ENCODE measurements around the gene SDR9C7. TPM values are rescaled to one million over a fixed set of nuclear protein-coding genes. Genes with fewer than 3 reads are reported as not detected.
"Not testable (repeated sequence)": the region's sequence is repeated elsewhere in the genome, so short reads cannot be mapped to it uniquely, and the experiment has no call there.

The SDR9C7 gene
- total RNA-seq, 1 experiment from 2014 or later: not detected

- in situ Hi-C loops (cut with HindIII; ENCODE audit: low sequenced_read_pairs): no loop called here
- DNase-seq (ENCODE audit: low spot score): no peak
Observed at GRCh38 chr12:56884421-56884820, 49.8 kb downstream of the SDR9C7 start.

- in situ Hi-C loops (cut with HindIII; ENCODE audit: low sequenced_read_pairs); DNase-seq (ENCODE audit: low spot score): not testable (repeated sequence)
Observed at GRCh38 chr12:56882407-56882806, 51.8 kb downstream of the SDR9C7 start.

GRCh38 chr12:56880125-56880992 is 53.8 kb downstream of the SDR9C7 start:
- in situ Hi-C loops (cut with HindIII; ENCODE audit: low sequenced_read_pairs): no loop called here
- no peak for DNase-seq (ENCODE audit: low spot score)

GRCh38 chr12:56879240-56880124 is 54.7 kb downstream of the SDR9C7 start:
- DNase-seq (ENCODE audit: low spot score); in situ Hi-C loops (cut with HindIII; ENCODE audit: low sequenced_read_pairs): not testable (repeated sequence)

- DNase-seq (ENCODE audit: low spot score): no peak
- in situ Hi-C loops (cut with HindIII; ENCODE audit: low sequenced_read_pairs): no loop called here
Observed at GRCh38 chr12:56878010-56878339, 56.2 kb downstream of the SDR9C7 start.

GRCh38 chr12:56877195-56878009 is 56.8 kb downstream of the SDR9C7 start:
- no peak for DNase-seq (ENCODE audit: low spot score)
- in situ Hi-C loops (cut with HindIII; ENCODE audit: low sequenced_read_pairs): no loop called here

- no peak for DNase-seq (ENCODE audit: low spot score)
- in situ Hi-C loops (cut with HindIII; ENCODE audit: low sequenced_read_pairs): no loop called here
Observed at GRCh38 chr12:56874821-56875220, 59.4 kb downstream of the SDR9C7 start.

- no peak for DNase-seq (ENCODE audit: low spot score)
- in situ Hi-C loops (cut with HindIII; ENCODE audit: low sequenced_read_pairs): no loop called here
Observed at GRCh38 chr12:56873382-56873781, 60.8 kb downstream of the SDR9C7 start.

Other genes starting within 250 kb of the SDR9C7 start
- 54.0 and 85.3 TPM in 2 replicates for gene PTGES3, start 246.1 kb downstream of the SDR9C7 start, total RNA-seq (2014; rRNA removed; shearing (Covaris generic))
- gene NACA, start 209.1 kb downstream of the SDR9C7 start, total RNA-seq (2014; rRNA removed; shearing (Covaris generic)): 1,378 and 1,667 TPM in 2 replicates
- gene PRIM1, start 182.1 kb downstream of the SDR9C7 start, total RNA-seq (2014; rRNA removed; shearing (Covaris generic)): 11.9 and 25.5 TPM in 2 replicates
- 1.8 and 3.0 TPM in 2 replicates for gene HSD17B6, start 171.1 kb downstream of the SDR9C7 start, total RNA-seq (2014; rRNA removed; shearing (Covaris generic))
- not detected in 2 replicates for gene RDH16, start 23.2 kb upstream of the SDR9C7 start, total RNA-seq (2014; rRNA removed; shearing (Covaris generic))
- 5.3 and 9.1 TPM in 2 replicates for gene ZBTB39, start 72.1 kb upstream of the SDR9C7 start, total RNA-seq (2014; rRNA removed; shearing (Covaris generic))
- 0.85 TPM in 1 of 2 replicates, not detected in the other for gene TAC3, start 82.1 kb upstream of the SDR9C7 start, total RNA-seq (2014; rRNA removed; shearing (Covaris generic))
- 1.6 TPM in 1 of 2 replicates, not detected in the other for gene MYO1A, start 115.7 kb upstream of the SDR9C7 start, total RNA-seq (2014; rRNA removed; shearing (Covaris generic))
- gene NEMP1, start 144.4 kb upstream of the SDR9C7 start, total RNA-seq (2014; rRNA removed; shearing (Covaris generic)): 17.4 and 23.9 TPM in 2 replicates
- gene NAB2, start 154.7 kb upstream of the SDR9C7 start, total RNA-seq (2014; rRNA removed; shearing (Covaris generic)): 44.2 TPM in 2 replicates
- gene STAT6, start 177.0 kb upstream of the SDR9C7 start, total RNA-seq (2014; rRNA removed; shearing (Covaris generic)): 62.6 and 64.9 TPM in 2 replicates
- gene LRP1, start 194.1 kb upstream of the SDR9C7 start, total RNA-seq (2014; rRNA removed; shearing (Covaris generic)): 19.3 and 25.1 TPM in 2 replicates
- not detected in 2 replicates for gene LRP1-AS, start 213.2 kb upstream of the SDR9C7 start, total RNA-seq (2014; rRNA removed; shearing (Covaris generic))

Data from G401 (cell line).